ENCODE data around the gene CBX1. TPM values are rescaled to one million over a fixed set of nuclear protein-coding genes. Genes with fewer than 3 reads are reported as not detected.

The CBX1 gene
- total and polyA plus RNA-seq, 4 donors, result 33.3 to 81.1 (median 49.0) TPM

DNA sequence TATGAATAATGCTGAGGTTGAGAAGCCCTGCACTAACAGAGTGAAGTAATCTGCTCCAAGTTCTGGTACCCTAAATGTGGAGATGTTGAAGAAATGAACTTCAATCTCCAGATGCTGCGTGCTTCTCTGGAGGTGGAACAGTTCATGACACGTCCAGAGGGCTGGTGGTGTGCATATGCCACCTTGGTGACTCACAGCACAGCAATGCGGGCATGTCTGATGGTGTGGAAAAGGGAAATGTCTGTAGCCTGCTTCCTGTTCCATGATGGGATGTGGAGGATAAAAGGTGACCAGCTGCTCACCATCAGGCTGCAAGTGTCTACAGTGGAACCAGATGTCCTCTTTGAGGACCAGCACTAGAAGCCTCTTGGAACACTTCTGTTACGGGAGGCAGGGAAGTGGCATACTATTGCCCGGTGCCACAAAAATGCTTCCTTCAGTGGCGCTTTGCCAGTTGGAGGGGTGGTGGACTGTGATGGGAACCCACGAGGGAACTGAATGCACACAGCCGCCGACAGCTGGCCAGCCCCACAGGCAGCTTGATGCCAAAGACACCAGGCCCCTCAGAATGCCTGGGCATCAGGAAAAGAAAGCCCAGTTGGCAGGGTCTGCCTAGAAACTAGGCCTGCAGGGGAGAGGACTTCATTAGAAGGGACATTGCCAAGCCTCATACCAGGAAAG is 26.2 kb upstream of the CBX1 start:
- Histone ChIP-seq H3K4me1 (ENCODE audit: control insufficient read depth in 1 of 2, insufficient read depth in 2 of 2, low read length in 2 of 2) (no peaks in the 10 kb centered on the region), H3K27me3 (ENCODE audit: control insufficient read depth in 1 of 2, insufficient read depth in 2 of 2, low read length in 1 of 2) (no peaks in the 10 kb centered on the region), H3K36me3 (ENCODE audit: control insufficient read depth in 1 of 2, insufficient read depth in 2 of 2, low read length in 1 of 2) (peaks cover 0 to 2% of the 10 kb centered on the region in 2 donors), H3K4me3 (ENCODE audit: low read length in 2 of 2) (no peak overlapping the region), H3K27ac (ENCODE audit: low read depth in 1 of 2, low read length in 2 of 2) (no peak overlapping the region), H3K9me3 (ENCODE audit: control insufficient read depth, low read length) (no peaks in the 10 kb centered on the region)
- peak; percentile 26 for ATAC-seq (ENCODE audit: low FRiP score)
- DNase-seq, result no peak
- WGBS, 2 donors, result 36 to 41% methylated on average over 9 of the region's 9 CpGs
- intact Hi-C loops (cut with DNase I), result no loop called here

GRCh38 chr17:48126532-48126850 is 25.2 kb upstream of the CBX1 start:
- ATAC-seq (ENCODE audit: low FRiP score), result no peak
- 72 to 81% methylated on average over 7 of the region's 7 CpGs for WGBS, 2 donors
- Histone ChIP-seq H3K36me3 (ENCODE audit: control insufficient read depth in 1 of 2, insufficient read depth in 2 of 2, low read length in 1 of 2) (peaks cover 2 to 10% of the 10 kb centered on the region in 2 donors), H3K4me1 (ENCODE audit: control insufficient read depth in 1 of 2, insufficient read depth in 2 of 2, low read length in 2 of 2) (no peaks in the 10 kb centered on the region), H3K9me3 (ENCODE audit: control insufficient read depth, low read length) (no peaks in the 10 kb centered on the region), H3K4me3 (ENCODE audit: low read length in 2 of 2) (no peak overlapping the region), H3K27me3 (ENCODE audit: control insufficient read depth in 1 of 2, insufficient read depth in 2 of 2, low read length in 1 of 2) (no peaks in the 10 kb centered on the region), H3K27ac (ENCODE audit: low read depth in 1 of 2, low read length in 2 of 2) (no peak overlapping the region)
- no peak for DNase-seq
- intact Hi-C loops (cut with DNase I), result no loop called here

GRCh38 chr17:48125829-48126531 is 24.7 kb upstream of the CBX1 start:
- DNase-seq (no peak), ATAC-seq (ENCODE audit: low FRiP score) (no peak)
- no peaks in the 10 kb centered on the region for H3K4me1 ChIP-seq (ENCODE audit: control insufficient read depth in 1 of 2, insufficient read depth in 2 of 2, low read length in 2 of 2)
- no peak overlapping the region for H3K4me3 ChIP-seq (ENCODE audit: low read length in 2 of 2)
- no peaks in the 10 kb centered on the region for H3K27me3 ChIP-seq (ENCODE audit: control insufficient read depth in 1 of 2, insufficient read depth in 2 of 2, low read length in 1 of 2)
- intact Hi-C loops (cut with DNase I), result no loop called here
- 64% methylated on average over 9 of the region's 9 CpGs for WGBS, 2 donors
- H3K36me3 ChIP-seq (ENCODE audit: control insufficient read depth in 1 of 2, insufficient read depth in 2 of 2, low read length in 1 of 2), result peaks cover 2 to 10% of the 10 kb centered on the region in 2 donors
- H3K27ac ChIP-seq (ENCODE audit: low read depth in 1 of 2, low read length in 2 of 2), result no peak overlapping the region
- H3K9me3 ChIP-seq (ENCODE audit: control insufficient read depth, low read length), result no peaks in the 10 kb centered on the region

GRCh38 chr17:48123776-48124388 is 22.6 kb upstream of the CBX1 start:
- Histone ChIP-seq H3K36me3 (ENCODE audit: control insufficient read depth in 1 of 2, insufficient read depth in 2 of 2, low read length in 1 of 2) (peaks cover 2 to 11% of the 10 kb centered on the region in 2 donors), H3K27me3 (ENCODE audit: control insufficient read depth in 1 of 2, insufficient read depth in 2 of 2, low read length in 1 of 2) (no peaks in the 10 kb centered on the region), H3K4me3 (ENCODE audit: low read length in 2 of 2) (no peak overlapping the region), H3K4me1 (ENCODE audit: control insufficient read depth in 1 of 2, insufficient read depth in 2 of 2, low read length in 2 of 2) (no peaks in the 10 kb centered on the region), H3K27ac (ENCODE audit: low read depth in 1 of 2, low read length in 2 of 2) (no peak overlapping the region), H3K9me3 (ENCODE audit: control insufficient read depth, low read length) (no peaks in the 10 kb centered on the region)
- WGBS, 2 donors, result 91 to 97% methylated on average over 4 of the region's 4 CpGs
- no peak for ATAC-seq (ENCODE audit: low FRiP score)
- intact Hi-C loops (cut with DNase I), result no loop called here
- no peak for DNase-seq

- 76 to 81% methylated on average over 6 of the region's 6 CpGs for WGBS, 2 donors
- H3K9me3 ChIP-seq (ENCODE audit: control insufficient read depth, low read length), result no peaks in the 10 kb centered on the region
- ATAC-seq (ENCODE audit: low FRiP score) (no peak), DNase-seq (no peak)
- intact Hi-C loops (cut with DNase I), result no loop called here
- H3K36me3 ChIP-seq (ENCODE audit: control insufficient read depth in 1 of 2, insufficient read depth in 2 of 2, low read length in 1 of 2), result peaks cover 2 to 14% of the 10 kb centered on the region in 2 donors
- no peaks in the 10 kb centered on the region for H3K4me1 ChIP-seq (ENCODE audit: control insufficient read depth in 1 of 2, insufficient read depth in 2 of 2, low read length in 2 of 2)
- H3K27ac ChIP-seq (ENCODE audit: low read depth in 1 of 2, low read length in 2 of 2), result no peak overlapping the region
- H3K4me3 ChIP-seq (ENCODE audit: low read length in 2 of 2), result no peak overlapping the region
- no peaks in the 10 kb centered on the region for H3K27me3 ChIP-seq (ENCODE audit: control insufficient read depth in 1 of 2, insufficient read depth in 2 of 2, low read length in 1 of 2)
These were observed 21.8 kb upstream of the CBX1 start for GRCh38 chr17:48123111-48123510.

DNA sequence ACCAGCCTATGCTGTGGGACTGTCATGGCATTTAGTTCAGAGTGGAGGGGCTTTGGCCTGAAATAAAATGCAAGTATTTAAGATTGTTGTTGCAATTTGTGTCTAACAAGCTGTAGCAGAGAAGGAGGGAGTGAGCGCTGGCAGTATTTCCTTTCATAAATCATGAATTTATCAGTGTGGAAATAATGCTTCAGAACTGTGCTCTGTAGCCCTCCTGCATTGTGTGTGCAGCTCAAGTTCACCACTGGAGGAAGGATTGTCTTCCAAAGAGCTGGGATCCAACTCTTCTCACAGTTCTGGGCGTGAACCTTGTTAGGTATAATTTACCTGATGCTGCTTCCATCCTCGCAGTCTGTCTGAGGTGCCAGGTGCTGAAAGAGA is 21.4 kb upstream of the CBX1 start:
- Histone ChIP-seq H3K27ac (ENCODE audit: low read depth in 1 of 2, low read length in 2 of 2) (no peak overlapping the region), H3K9me3 (ENCODE audit: control insufficient read depth, low read length) (no peaks in the 10 kb centered on the region), H3K4me1 (ENCODE audit: control insufficient read depth in 1 of 2, insufficient read depth in 2 of 2, low read length in 2 of 2) (no peaks in the 10 kb centered on the region), H3K4me3 (ENCODE audit: low read length in 2 of 2) (no peak overlapping the region), H3K27me3 (ENCODE audit: control insufficient read depth in 1 of 2, insufficient read depth in 2 of 2, low read length in 1 of 2) (no peaks in the 10 kb centered on the region), H3K36me3 (ENCODE audit: control insufficient read depth in 1 of 2, insufficient read depth in 2 of 2, low read length in 1 of 2) (peaks cover 2 to 14% of the 10 kb centered on the region in 2 donors)
- DNase-seq (no peak), ATAC-seq (ENCODE audit: low FRiP score) (no peak)
- intact Hi-C loops (cut with DNase I), result no loop called here
- 81 to 84% methylated on average over 3 of the region's 3 CpGs for WGBS, 2 donors

DNA sequence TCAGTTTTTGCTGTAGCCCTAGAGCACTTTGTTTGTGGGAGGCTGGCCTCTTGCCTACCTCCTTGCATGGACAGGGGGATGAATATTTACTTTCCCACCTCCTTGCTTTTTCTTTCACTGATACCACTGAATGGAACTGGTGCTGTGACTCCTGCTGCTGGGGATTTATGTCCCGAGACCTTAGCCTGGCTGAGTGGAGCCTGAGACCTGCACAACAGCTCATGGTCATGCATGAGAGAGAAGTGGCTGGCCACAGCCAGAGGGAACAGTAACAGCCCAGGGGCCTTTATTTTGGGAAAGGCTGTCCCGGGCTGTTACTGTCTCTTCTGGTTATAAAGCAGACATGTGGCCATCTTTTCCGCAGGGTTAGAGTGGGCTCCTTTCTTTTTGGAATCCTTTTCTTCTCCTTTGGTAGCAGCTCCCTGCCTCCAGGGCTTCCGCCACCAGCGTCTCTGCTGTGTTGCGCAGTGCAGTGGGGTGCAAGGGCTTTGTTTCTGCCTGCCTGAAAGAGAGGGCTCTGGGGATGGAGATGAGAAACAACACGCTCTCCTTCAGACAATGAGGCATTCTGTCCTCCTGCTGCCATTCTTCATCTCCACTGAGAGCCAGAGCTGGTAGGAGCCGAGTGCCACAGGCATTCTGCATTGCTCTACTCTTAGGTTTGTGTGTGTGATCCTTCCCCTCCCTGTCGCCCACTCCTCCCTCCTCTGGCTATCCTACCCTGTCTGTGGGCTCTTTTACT is 20.8 kb upstream of the CBX1 start:
- intact Hi-C loops (cut with DNase I), result no loop called here
- Histone ChIP-seq H3K9me3 (ENCODE audit: control insufficient read depth, low read length) (no peaks in the 10 kb centered on the region), H3K27me3 (ENCODE audit: control insufficient read depth in 1 of 2, insufficient read depth in 2 of 2, low read length in 1 of 2) (no peaks in the 10 kb centered on the region), H3K36me3 (ENCODE audit: control insufficient read depth in 1 of 2, insufficient read depth in 2 of 2, low read length in 1 of 2) (peaks cover 2 to 14% of the 10 kb centered on the region in 2 donors), H3K4me3 (ENCODE audit: low read length in 2 of 2) (no peak overlapping the region), H3K4me1 (ENCODE audit: control insufficient read depth in 1 of 2, insufficient read depth in 2 of 2, low read length in 2 of 2) (no peaks in the 10 kb centered on the region), H3K27ac (ENCODE audit: low read depth in 1 of 2, low read length in 2 of 2) (no peak overlapping the region)
- DNase-seq (no peak), ATAC-seq (ENCODE audit: low FRiP score) (no peak)
- 83 to 85% methylated on average over 9 of the region's 9 CpGs for WGBS, 2 donors

GRCh38 chr17:48113201-48113676 is 12.0 kb upstream of the CBX1 start:
- H3K4me1 ChIP-seq (ENCODE audit: control insufficient read depth in 1 of 2, insufficient read depth in 2 of 2, low read length in 2 of 2), result no peaks in the 10 kb centered on the region
- H3K27ac ChIP-seq (ENCODE audit: low read depth in 1 of 2, low read length in 2 of 2), result no peak overlapping the region
- no peaks in the 10 kb centered on the region for H3K36me3 ChIP-seq (ENCODE audit: control insufficient read depth in 1 of 2, insufficient read depth in 2 of 2, low read length in 1 of 2)
- H3K27me3 ChIP-seq (ENCODE audit: control insufficient read depth in 1 of 2, insufficient read depth in 2 of 2, low read length in 1 of 2), result no peaks in the 10 kb centered on the region
- 93 to 94% methylated on average over 5 of the region's 5 CpGs for WGBS, 2 donors
- DNase-seq, result no peak
- ATAC-seq (ENCODE audit: low FRiP score), result no peak
- intact Hi-C loops (cut with DNase I), result no loop called here
- H3K9me3 ChIP-seq (ENCODE audit: control insufficient read depth, low read length), result no peaks in the 10 kb centered on the region
- H3K4me3 ChIP-seq (ENCODE audit: low read length in 2 of 2), result no peak overlapping the region

Measured in aorta (tissue), 5 donors.